ENCODE data around the gene OSTN.

GRCh38 chr3:191158815-191159214 is 40.2 kb upstream of the OSTN start:
- TF ChIP-seq, protein P1, sequence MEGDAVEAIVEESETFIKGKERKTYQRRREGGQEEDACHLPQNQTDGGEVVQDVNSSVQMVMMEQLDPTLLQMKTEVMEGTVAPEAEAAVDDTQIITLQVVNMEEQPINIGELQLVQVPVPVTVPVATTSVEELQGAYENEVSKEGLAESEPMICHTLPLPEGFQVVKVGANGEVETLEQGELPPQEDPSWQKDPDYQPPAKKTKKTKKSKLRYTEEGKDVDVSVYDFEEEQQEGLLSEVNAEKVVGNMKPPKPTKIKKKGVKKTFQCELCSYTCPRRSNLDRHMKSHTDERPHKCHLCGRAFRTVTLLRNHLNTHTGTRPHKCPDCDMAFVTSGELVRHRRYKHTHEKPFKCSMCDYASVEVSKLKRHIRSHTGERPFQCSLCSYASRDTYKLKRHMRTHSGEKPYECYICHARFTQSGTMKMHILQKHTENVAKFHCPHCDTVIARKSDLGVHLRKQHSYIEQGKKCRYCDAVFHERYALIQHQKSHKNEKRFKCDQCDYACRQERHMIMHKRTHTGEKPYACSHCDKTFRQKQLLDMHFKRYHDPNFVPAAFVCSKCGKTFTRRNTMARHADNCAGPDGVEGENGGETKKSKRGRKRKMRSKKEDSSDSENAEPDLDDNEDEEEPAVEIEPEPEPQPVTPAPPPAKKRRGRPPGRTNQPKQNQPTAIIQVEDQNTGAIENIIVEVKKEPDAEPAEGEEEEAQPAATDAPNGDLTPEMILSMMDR (IDR thresholded peaks at IDR 0.05) = no peak
- TF ChIP-seq POLR2A (IDR thresholded peaks at IDR 0.05) = no peak
